Transverse colon (tissue), 4 donors: ENCODE results near the gene SLC22A23.

ENCODE experiments used
- CTCF ChIP-seq, 5 experiments: fragments of 200-600 bp in 3 of 5; fragments of 450-650 bp in 2 of 5; sonication (generic) in 3 of 5; IDR thresholded peaks; 1 replicate in 2 of 5; 2 replicates in 3 of 5; pipeline ENCODE4 v1.5.1; 2016 to 2017; ENCODE audit warnings: antibody characterized with exemption in 5 of 5, inconsistent platforms in 3 of 5, mild to moderate bottlenecking in 2 of 5, moderate library complexity in 1 of 5
- EP300 ChIP-seq: sonication (generic); formaldehyde crosslinking; IDR thresholded peaks from one replicate; pipeline ENCODE4 v1.6.1; 2017; ENCODE audit warnings: antibody characterized with exemption, low read depth
- POLR2AphosphoS5 ChIP-seq, 3 donors: sonication (generic); formaldehyde crosslinking; IDR thresholded peaks; one replicate each; pipeline ENCODE4 v1.6.1; 2016; ENCODE audit warnings: antibody characterized with exemption in 3 of 3

DNA sequence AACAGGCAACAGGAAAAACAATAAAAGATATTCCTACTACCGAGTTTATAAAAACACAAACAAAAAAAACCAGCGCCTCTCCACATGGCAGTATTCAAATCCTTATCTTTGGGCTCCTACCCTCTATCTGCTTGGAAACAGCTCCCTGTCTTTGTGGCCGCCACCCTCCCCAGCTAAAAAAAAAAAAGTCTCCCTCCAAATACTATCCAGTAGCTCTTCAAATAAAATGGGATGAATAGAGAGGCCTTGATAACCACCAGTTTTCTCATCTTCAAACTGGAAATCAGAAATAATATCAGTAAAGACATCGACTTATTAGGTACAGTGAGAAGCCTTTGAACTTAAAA lies 101.9 kb downstream of the SLC22A23 start:
- TF ChIP-seq POLR2AphosphoS5 (IDR thresholded peaks at IDR 0.05), result no peak
- no peak for TF ChIP-seq CTCF (IDR thresholded peaks at IDR 0.05)
- no peak for TF ChIP-seq EP300
